H1 (cell line): ENCODE measurements around the gene SH2D5. TPM values are rescaled to one million over a fixed set of nuclear protein-coding genes. Genes with fewer than 3 reads are reported as not detected.

Source experiments
- FOSL1 ChIP-seq: IDR thresholded peaks from 2 replicates; pipeline ENCODE4 v1.6.1; 2011; ENCODE audit warnings: mild to moderate bottlenecking, low read depth, low read length, moderate library complexity; ENCODE audit not compliant: insufficient read depth
- polyA plus RNA-seq, 7 experiments: library from polyadenylated mRNA; depleted of rRNA in 3 of 7; stranded (reverse) in 5 of 7; unstranded in 2 of 7; fragments of >200 nt in 5 of 7; fragments of 200-250 nt in 2 of 7; gene quantifications; 1 replicate in 5 of 7; 2 replicates in 1 of 7; 4 replicates in 1 of 7; pipeline versions ENCODE4 v1.2.1 to v1.2.3, GENCODE V29; 2011 to 2013; ENCODE audit warnings: missing spikeins in 2 of 7, mixed read lengths in 2 of 7
- total RNA-seq: library from RNA; stranded (reverse); fragmentation: NEBNext Ultra II Directional; extraction: Animal tissue kit (Norgen Biotek cat#: 25700); gene quantifications from 2 replicates; pipeline ENCODE4 v1.2.1, GENCODE V29; 2021
- TF ChIP-seq, protein P1 (sequence below): fragments of 300-600 bp; sonication (generic); IDR thresholded peaks from 2 replicates; pipeline ENCODE4 v1.7.1; 2012; ENCODE audit warnings: low read length, moderate library complexity, mild to moderate bottlenecking, inconsistent platforms; ENCODE audit not compliant: insufficient replicate concordance

The SH2D5 gene
- total and polyA plus RNA-seq, 2 of the 8 experiments (the other 6 are each of a cell fraction or from before 2014, with no cell fraction given): 13.2 to 18.4 TPM

DNA sequence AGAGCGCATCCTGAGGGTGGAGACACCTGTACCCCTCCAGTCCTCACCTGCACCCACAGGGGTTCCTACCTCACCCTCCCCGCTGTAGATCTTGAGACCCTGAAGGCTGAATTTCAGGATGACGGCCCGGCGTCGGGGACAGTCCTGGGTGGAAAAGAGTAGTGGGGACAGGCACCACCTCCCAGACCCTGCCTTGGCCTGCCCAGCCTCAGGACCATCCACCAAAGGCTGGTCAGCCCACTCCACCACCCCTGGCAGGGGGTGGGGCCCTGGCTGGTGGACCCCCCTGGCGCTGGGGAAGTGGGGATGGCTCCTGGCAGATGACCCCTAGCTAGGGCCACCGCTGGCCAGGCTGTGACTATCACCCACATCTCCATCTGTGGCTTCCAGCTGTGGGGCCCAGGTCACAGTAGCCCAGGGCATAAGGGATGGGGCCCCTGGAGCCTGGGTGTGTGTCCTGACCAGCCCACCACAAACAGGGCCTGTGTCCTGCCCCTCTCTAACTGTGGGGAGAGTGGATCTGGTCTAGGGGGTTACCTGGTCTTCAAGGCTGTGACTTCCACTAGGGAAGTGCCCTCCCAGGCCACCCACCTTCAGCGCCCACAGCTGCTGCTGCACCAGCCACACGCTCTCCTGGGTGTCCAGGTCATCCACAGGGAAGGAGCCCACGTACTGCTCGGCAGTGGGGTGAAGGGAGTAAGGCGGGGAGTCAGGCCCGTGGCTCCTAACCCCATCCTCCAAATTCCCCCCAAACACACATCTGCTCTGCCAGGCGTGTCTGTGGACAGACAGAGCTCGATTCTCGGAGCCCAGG is 5.4 kb downstream of the SH2D5 start (continued):
- TF ChIP-seq, protein P1, sequence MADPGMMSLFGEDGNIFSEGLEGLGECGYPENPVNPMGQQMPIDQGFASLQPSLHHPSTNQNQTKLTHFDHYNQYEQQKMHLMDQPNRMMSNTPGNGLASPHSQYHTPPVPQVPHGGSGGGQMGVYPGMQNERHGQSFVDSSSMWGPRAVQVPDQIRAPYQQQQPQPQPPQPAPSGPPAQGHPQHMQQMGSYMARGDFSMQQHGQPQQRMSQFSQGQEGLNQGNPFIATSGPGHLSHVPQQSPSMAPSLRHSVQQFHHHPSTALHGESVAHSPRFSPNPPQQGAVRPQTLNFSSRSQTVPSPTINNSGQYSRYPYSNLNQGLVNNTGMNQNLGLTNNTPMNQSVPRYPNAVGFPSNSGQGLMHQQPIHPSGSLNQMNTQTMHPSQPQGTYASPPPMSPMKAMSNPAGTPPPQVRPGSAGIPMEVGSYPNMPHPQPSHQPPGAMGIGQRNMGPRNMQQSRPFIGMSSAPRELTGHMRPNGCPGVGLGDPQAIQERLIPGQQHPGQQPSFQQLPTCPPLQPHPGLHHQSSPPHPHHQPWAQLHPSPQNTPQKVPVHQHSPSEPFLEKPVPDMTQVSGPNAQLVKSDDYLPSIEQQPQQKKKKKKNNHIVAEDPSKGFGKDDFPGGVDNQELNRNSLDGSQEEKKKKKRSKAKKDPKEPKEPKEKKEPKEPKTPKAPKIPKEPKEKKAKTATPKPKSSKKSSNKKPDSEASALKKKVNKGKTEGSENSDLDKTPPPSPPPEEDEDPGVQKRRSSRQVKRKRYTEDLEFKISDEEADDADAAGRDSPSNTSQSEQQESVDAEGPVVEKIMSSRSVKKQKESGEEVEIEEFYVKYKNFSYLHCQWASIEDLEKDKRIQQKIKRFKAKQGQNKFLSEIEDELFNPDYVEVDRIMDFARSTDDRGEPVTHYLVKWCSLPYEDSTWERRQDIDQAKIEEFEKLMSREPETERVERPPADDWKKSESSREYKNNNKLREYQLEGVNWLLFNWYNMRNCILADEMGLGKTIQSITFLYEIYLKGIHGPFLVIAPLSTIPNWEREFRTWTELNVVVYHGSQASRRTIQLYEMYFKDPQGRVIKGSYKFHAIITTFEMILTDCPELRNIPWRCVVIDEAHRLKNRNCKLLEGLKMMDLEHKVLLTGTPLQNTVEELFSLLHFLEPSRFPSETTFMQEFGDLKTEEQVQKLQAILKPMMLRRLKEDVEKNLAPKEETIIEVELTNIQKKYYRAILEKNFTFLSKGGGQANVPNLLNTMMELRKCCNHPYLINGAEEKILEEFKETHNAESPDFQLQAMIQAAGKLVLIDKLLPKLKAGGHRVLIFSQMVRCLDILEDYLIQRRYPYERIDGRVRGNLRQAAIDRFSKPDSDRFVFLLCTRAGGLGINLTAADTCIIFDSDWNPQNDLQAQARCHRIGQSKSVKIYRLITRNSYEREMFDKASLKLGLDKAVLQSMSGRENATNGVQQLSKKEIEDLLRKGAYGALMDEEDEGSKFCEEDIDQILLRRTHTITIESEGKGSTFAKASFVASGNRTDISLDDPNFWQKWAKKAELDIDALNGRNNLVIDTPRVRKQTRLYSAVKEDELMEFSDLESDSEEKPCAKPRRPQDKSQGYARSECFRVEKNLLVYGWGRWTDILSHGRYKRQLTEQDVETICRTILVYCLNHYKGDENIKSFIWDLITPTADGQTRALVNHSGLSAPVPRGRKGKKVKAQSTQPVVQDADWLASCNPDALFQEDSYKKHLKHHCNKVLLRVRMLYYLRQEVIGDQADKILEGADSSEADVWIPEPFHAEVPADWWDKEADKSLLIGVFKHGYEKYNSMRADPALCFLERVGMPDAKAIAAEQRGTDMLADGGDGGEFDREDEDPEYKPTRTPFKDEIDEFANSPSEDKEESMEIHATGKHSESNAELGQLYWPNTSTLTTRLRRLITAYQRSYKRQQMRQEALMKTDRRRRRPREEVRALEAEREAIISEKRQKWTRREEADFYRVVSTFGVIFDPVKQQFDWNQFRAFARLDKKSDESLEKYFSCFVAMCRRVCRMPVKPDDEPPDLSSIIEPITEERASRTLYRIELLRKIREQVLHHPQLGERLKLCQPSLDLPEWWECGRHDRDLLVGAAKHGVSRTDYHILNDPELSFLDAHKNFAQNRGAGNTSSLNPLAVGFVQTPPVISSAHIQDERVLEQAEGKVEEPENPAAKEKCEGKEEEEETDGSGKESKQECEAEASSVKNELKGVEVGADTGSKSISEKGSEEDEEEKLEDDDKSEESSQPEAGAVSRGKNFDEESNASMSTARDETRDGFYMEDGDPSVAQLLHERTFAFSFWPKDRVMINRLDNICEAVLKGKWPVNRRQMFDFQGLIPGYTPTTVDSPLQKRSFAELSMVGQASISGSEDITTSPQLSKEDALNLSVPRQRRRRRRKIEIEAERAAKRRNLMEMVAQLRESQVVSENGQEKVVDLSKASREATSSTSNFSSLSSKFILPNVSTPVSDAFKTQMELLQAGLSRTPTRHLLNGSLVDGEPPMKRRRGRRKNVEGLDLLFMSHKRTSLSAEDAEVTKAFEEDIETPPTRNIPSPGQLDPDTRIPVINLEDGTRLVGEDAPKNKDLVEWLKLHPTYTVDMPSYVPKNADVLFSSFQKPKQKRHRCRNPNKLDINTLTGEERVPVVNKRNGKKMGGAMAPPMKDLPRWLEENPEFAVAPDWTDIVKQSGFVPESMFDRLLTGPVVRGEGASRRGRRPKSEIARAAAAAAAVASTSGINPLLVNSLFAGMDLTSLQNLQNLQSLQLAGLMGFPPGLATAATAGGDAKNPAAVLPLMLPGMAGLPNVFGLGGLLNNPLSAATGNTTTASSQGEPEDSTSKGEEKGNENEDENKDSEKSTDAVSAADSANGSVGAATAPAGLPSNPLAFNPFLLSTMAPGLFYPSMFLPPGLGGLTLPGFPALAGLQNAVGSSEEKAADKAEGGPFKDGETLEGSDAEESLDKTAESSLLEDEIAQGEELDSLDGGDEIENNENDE: no peak
- TF ChIP-seq FOSL1: no peak
